Lung (tissue), 16 donors: ENCODE data around the gene GDF3. TPM values are rescaled to one million over a fixed set of nuclear protein-coding genes. Genes with fewer than 3 reads are reported as not detected.
"Not testable (repeated sequence)": the region's sequence is repeated elsewhere in the genome, so short reads cannot be mapped to it uniquely, and the experiment has no call there.

Source experiments
- ATAC-seq: fragments of 200-7000 bp; cut with Tn5 transposase; one replicate; pipeline ENCODE4 v1.9.1; 2020; ENCODE audit warnings: moderate number of reproducible peaks; ENCODE audit not compliant: insufficient read depth, low FRiP score
- DNase-seq, 3 donors: peaks; one replicate each; pipeline ENCODE4 v3.0.0-alpha.2; 2013 to 2017
- H3K27ac ChIP-seq, 2 donors: one replicate each; pipeline ENCODE4 v1.5.1; 2013; ENCODE audit warnings: mild to moderate bottlenecking in 2 of 2, moderate library complexity in 2 of 2, control low read depth in 1 of 2, inconsistent platforms in 1 of 2, low read depth in 1 of 2, low read length in 1 of 2
- H3K27me3 ChIP-seq, 3 donors: one replicate each; pipeline ENCODE4 v1.5.1; 2013; ENCODE audit warnings: low read length in 2 of 3; ENCODE audit not compliant: control insufficient read depth in 3 of 3, insufficient read depth in 3 of 3
- H3K36me3 ChIP-seq, 4 donors: one replicate each; pipeline ENCODE4 v1.5.1; 2013; ENCODE audit warnings: low read length in 4 of 4, mild to moderate bottlenecking in 1 of 4, moderate library complexity in 1 of 4; ENCODE audit not compliant: control insufficient read depth in 4 of 4, insufficient read depth in 4 of 4
- H3K4me1 ChIP-seq, 5 donors: one replicate each; pipeline ENCODE4 v1.5.1; 2013; ENCODE audit warnings: low read length in 5 of 5, mild to moderate bottlenecking in 2 of 5, moderate library complexity in 1 of 5; ENCODE audit not compliant: control insufficient read depth in 5 of 5, insufficient read depth in 5 of 5
- H3K4me3 ChIP-seq: one replicate; pipeline ENCODE4 v1.5.1; 2013; ENCODE audit warnings: mild to moderate bottlenecking, control low read depth, moderate library complexity
- H3K9ac ChIP-seq, 2 donors: one replicate each; pipeline ENCODE4 v1.5.1; 2013; ENCODE audit warnings: low read length in 2 of 2, control low read depth in 1 of 2; ENCODE audit not compliant: insufficient read depth in 1 of 2
- H3K9me3 ChIP-seq, 4 donors: one replicate each; pipeline ENCODE4 v1.5.1; 2013; ENCODE audit warnings: low read length in 3 of 4, mild to moderate bottlenecking in 1 of 4, moderate library complexity in 1 of 4; ENCODE audit not compliant: control insufficient read depth in 4 of 4, insufficient read depth in 3 of 4
- WGBS, 2 donors: extraction: QIAGEN DNeasy Blood & Tissue Kit; methylation state at CpG; one replicate each; pipeline ENCODE4 v1.1.7; 2013; 5-methylcytosine and 5-hydroxymethylcytosine counted together
- long read RNA-seq, 5 donors: transcript quantifications; one replicate each; lab custom pipeline, GENCODE V29; 2026
- polyA plus RNA-seq, 2 donors: library from polyadenylated mRNA; stranded (reverse); fragments of 200-250 nt; gene quantifications; one replicate each; pipeline ENCODE4 v1.2.1, GENCODE V29; 2013
- total RNA-seq, 2 donors: library from RNA; depleted of rRNA in 1 of 2; stranded (reverse); fragments of >200 nt in 1 of 2; gene quantifications; one replicate each; pipeline ENCODE4 v1.2.1, GENCODE V29; 2014 to 2021
- TF ChIP-seq, protein P1 (sequence below): IDR thresholded peaks from 2 replicates; pipeline ENCODE4 v1.5.1; 2012; ENCODE audit warnings: mild to moderate bottlenecking; ENCODE audit errors: control extremely low read depth, extremely low read depth
- donor health status: control.
- donor health status: control.
- donor health status: Bipolar disorder and iron deficiency.
- donor health status: healthy.
- donor health status: DM: yes; HTN: yes; CAD: no.

Gene GDF3
- total RNA-seq (not detected), polyA plus RNA-seq (under 1 TPM; 0.02 to 0.35 TPM)
- long read RNA-seq, donor 1 = 0 reads
- long read RNA-seq, donor 2 = 0 reads
- long read RNA-seq, donor 3 = 0 reads
- long read RNA-seq, donor 4 = 0 reads
- long read RNA-seq, donor 5 = 0 reads

DNA sequence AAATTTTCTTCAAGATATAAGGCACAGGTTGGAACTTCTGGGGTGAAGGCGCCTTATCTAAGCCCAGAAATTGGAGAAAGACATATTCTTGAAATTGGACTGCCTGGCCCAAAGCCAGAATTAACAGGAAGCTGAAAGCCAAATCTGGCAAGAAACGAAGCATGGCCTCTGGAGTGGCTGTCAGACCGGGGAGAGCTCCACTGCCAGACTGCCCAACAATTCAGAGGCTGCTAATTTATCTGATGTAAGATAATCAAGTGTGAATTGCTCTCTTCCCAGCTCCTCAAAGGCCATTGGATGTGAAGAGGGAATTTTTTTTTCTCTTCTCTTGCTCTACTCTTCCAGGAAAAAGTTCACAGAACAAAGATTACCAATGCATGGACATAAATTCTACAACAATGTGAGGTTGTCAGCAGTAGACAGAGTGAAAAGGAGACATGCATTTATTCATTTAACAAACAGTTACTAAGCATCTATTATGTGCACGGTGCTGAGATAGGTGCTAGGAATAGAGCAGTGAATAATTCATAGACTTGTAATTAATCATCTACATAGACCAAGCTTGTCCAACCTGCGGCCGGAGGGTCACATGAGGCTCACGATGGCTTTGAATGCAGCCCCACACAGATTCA, at the start of gene GDF3:
Gene GDF3, minus strand, starts transcription at position 210 of the 632 bp plus-strand sequence. Its CDS starts 47 bp downstream, at position 163.
- no peaks in the 10 kb centered on the region for H3K9me3 ChIP-seq
- H3K9ac ChIP-seq = no peak within 1 kb of the TSS
- TF ChIP-seq, protein P1, sequence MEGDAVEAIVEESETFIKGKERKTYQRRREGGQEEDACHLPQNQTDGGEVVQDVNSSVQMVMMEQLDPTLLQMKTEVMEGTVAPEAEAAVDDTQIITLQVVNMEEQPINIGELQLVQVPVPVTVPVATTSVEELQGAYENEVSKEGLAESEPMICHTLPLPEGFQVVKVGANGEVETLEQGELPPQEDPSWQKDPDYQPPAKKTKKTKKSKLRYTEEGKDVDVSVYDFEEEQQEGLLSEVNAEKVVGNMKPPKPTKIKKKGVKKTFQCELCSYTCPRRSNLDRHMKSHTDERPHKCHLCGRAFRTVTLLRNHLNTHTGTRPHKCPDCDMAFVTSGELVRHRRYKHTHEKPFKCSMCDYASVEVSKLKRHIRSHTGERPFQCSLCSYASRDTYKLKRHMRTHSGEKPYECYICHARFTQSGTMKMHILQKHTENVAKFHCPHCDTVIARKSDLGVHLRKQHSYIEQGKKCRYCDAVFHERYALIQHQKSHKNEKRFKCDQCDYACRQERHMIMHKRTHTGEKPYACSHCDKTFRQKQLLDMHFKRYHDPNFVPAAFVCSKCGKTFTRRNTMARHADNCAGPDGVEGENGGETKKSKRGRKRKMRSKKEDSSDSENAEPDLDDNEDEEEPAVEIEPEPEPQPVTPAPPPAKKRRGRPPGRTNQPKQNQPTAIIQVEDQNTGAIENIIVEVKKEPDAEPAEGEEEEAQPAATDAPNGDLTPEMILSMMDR = no peak
- ATAC-seq (no peak), DNase-seq (peak; percentile 58 to 80 (median 70))
- H3K27me3 ChIP-seq = no peaks in the 10 kb centered on the region
- peaks cover 0 to 7% (median 0%) of the 10 kb centered on the region in 5 donors for H3K4me1 ChIP-seq
- WGBS, 2 donors = 19 to 26% methylated on average over 7 of the region's 7 CpGs
- H3K36me3 ChIP-seq = no peaks in the 10 kb centered on the region
- H3K4me3 ChIP-seq = no peak within 1 kb of the TSS
- H3K27ac ChIP-seq = no peak within 1 kb of the TSS

DNA sequence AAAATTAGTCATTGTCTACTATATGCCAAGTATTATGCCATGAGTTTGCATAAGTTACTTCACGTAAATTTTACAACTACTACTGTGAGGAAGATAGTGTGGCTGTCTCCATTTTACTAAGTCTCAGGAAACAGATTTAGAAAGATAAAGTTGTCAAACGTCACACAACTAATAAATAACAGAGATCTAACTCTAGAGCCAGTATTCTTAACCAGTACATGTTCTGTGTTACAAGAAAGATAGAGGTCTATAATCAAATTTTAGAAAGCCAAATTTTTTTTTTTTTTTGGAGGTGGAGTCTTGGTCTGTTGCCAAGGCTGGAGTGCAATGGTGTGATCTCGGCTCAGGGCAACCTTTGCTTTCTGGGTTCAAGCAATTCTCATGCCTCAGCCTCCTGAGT, 37.4 kb upstream of the GDF3 start:
- H3K4me3 ChIP-seq = no peak overlapping the region
- H3K36me3 ChIP-seq = no peaks in the 10 kb centered on the region
- WGBS, 2 donors = 27 to 46% methylated on average over 3 of the region's 3 CpGs
- no peak overlapping the region for H3K9ac ChIP-seq
- no peak for DNase-seq
- no peaks in the 10 kb centered on the region for H3K27me3 ChIP-seq
- H3K27ac ChIP-seq = no peak overlapping the region
- TF ChIP-seq, protein P1 = no peak
- no peaks in the 10 kb centered on the region for H3K4me1 ChIP-seq
- no peaks in the 10 kb centered on the region for H3K9me3 ChIP-seq
- ATAC-seq = no peak

DNA sequence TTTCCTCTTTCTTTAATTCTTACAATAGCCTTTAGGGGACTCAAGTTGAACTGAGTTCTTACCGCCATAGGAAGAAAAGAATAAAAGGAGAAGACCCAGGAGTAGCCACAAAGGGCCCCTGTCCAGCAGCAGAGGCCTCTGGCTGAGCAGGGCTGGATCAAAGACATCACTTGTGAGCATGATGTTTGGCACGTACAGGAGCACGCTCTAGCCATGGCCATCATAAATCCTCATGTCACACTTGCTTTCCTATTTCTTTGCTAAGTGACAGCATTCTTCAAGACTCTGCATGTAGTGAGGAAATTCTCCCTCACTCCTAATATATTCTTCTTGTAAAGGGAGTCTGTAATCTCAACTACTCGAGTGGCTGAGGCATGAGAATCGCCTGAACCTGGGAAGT, 35.9 kb upstream of the GDF3 start:
- peak in 2 of 3 donors; percentile 18 to 53 for DNase-seq
- H3K27me3 ChIP-seq = no peaks in the 10 kb centered on the region
- H3K27ac ChIP-seq = no peak overlapping the region
- H3K36me3 ChIP-seq = no peaks in the 10 kb centered on the region
- no peak for ATAC-seq
- H3K9ac ChIP-seq = no peak overlapping the region
- no peaks in the 10 kb centered on the region for H3K4me1 ChIP-seq
- WGBS, 2 donors = 32 to 37% methylated on average over 5 of the region's 5 CpGs
- TF ChIP-seq, protein P1 = no peak
- H3K9me3 ChIP-seq = no peaks in the 10 kb centered on the region
- no peak overlapping the region for H3K4me3 ChIP-seq

DNA sequence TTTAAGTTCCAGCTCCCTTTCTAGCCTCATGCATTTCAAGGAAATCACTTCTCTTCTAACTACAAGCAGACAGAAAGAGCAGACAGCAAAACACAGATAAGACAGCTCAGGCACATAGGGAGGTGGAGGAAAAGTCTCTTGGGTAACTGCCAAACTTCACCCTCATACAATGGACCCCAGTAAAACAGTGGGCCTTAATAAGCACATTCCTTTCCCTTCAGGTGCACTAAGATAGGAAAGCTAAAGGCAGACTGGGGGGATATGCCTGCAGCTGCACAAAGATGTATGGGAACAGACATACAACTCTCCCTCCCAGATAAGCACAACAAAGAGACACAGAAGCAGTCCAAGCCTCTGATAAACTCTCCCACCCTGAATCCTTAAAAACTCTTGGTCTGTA, 35.4 kb upstream of the GDF3 start:
- H3K4me1 ChIP-seq, H3K9me3 ChIP-seq, ATAC-seq: not testable (repeated sequence)

More for the DNA sequence above, 35.4 kb upstream of the GDF3 start:
- not testable (repeated sequence) for DNase-seq, H3K36me3 ChIP-seq, H3K4me3 ChIP-seq, H3K9ac ChIP-seq, H3K27ac ChIP-seq, H3K27me3 ChIP-seq
